Liver (tissue), 9 donors: Measurements from ENCODE around the gene RCAN2. TPM values are rescaled to one million over a fixed set of nuclear protein-coding genes. Genes with fewer than 3 reads are reported as not detected.

Experiments
- DNase-seq: peaks from one replicate; pipeline ENCODE4 v3.0.0-alpha.2; 2017; ENCODE audit warnings: low spot score
- H3K27ac ChIP-seq, 2 donors: one replicate each; pipeline ENCODE4 v1.7.0; 2013; ENCODE audit warnings: inconsistent platforms in 2 of 2, low read length in 2 of 2, control low read depth in 1 of 2, low read depth in 1 of 2, mild to moderate bottlenecking in 1 of 2
- H3K27me3 ChIP-seq, 4 donors: one replicate each; pipeline versions ENCODE4 v1.6.1 to v1.7.0; 2013; ENCODE audit warnings: low read length in 3 of 4, inconsistent platforms in 1 of 4, mild to moderate bottlenecking in 1 of 4, moderate library complexity in 1 of 4; ENCODE audit not compliant: control insufficient read depth in 4 of 4, insufficient read depth in 4 of 4
- H3K36me3 ChIP-seq, 4 donors: one replicate each; pipeline versions ENCODE4 v1.6.1 to v1.7.0; 2013; ENCODE audit warnings: low read length in 3 of 4, mild to moderate bottlenecking in 3 of 4, low read depth in 1 of 4, moderate library complexity in 1 of 4; ENCODE audit not compliant: control insufficient read depth in 4 of 4, insufficient read depth in 3 of 4
- H3K4me1 ChIP-seq, 4 donors: one replicate each; pipeline versions ENCODE4 v1.6.1 to v1.7.0; 2013; ENCODE audit warnings: low read length in 3 of 4, mild to moderate bottlenecking in 3 of 4, moderate library complexity in 1 of 4; ENCODE audit not compliant: control insufficient read depth in 4 of 4, insufficient read depth in 4 of 4
- H3K4me3 ChIP-seq, 3 donors: one replicate each; pipeline versions ENCODE4 v1.6.1 to v1.7.0; 2013; ENCODE audit warnings: low read length in 3 of 3, control low read depth in 1 of 3, low read depth in 1 of 3, mild to moderate bottlenecking in 1 of 3
- H3K9ac ChIP-seq, 2 donors: one replicate each; pipeline ENCODE4 v1.7.0; 2013; ENCODE audit warnings: low read length in 2 of 2, mild to moderate bottlenecking in 2 of 2, moderate library complexity in 2 of 2, control low read depth in 1 of 2, low read depth in 1 of 2
- H3K9me3 ChIP-seq, 4 donors: one replicate each; pipeline versions ENCODE4 v1.6.1 to v1.7.0; 2013; ENCODE audit warnings: low read length in 3 of 4; ENCODE audit not compliant: control insufficient read depth in 4 of 4
- ATF3 ChIP-seq: IDR thresholded peaks from 2 replicates; pipeline ENCODE4 v1.6.1; 2016; ENCODE audit warnings: antibody characterized with exemption
- FOXA1 ChIP-seq: IDR thresholded peaks from 2 replicates; pipeline ENCODE4 v1.6.1; 2016; ENCODE audit warnings: antibody characterized with exemption
- FOXA2 ChIP-seq: IDR thresholded peaks from 2 replicates; pipeline ENCODE4 v1.6.1; 2016; ENCODE audit warnings: antibody characterized with exemption
- GABPA ChIP-seq, 2 donors: IDR thresholded peaks in 1 of 2; conservative IDR thresholded peaks in 1 of 2; 2 replicates each; pipeline ENCODE4 v1.6.1; 2016; ENCODE audit warnings: antibody characterized with exemption in 2 of 2, mild to moderate bottlenecking in 1 of 2, moderate library complexity in 1 of 2
- HNF4A ChIP-seq, 2 donors: conservative IDR thresholded peaks; 2 replicates each; pipeline ENCODE4 v1.6.1; 2016; ENCODE audit warnings: antibody characterized with exemption in 2 of 2, mild to moderate bottlenecking in 2 of 2
- JUND ChIP-seq, 2 donors: IDR thresholded peaks; 2 replicates each; pipeline ENCODE4 v1.6.1; 2016; ENCODE audit warnings: antibody characterized with exemption in 2 of 2
- MAX ChIP-seq: IDR thresholded peaks from 2 replicates; pipeline ENCODE4 v1.6.1; 2016; ENCODE audit warnings: antibody characterized with exemption
- NR2F2 ChIP-seq: IDR thresholded peaks from 2 replicates; pipeline ENCODE4 v1.6.1; 2016; ENCODE audit warnings: antibody characterized with exemption
- REST ChIP-seq: IDR thresholded peaks from 2 replicates; pipeline ENCODE4 v1.6.1; 2016; ENCODE audit warnings: antibody characterized with exemption, mild to moderate bottlenecking
- SP1 ChIP-seq: IDR thresholded peaks from 2 replicates; pipeline ENCODE4 v1.6.1; 2018; ENCODE audit warnings: antibody characterized with exemption, mild to moderate bottlenecking
- TAF1 ChIP-seq: conservative IDR thresholded peaks from 2 replicates; pipeline ENCODE4 v1.6.1; 2016; ENCODE audit warnings: antibody characterized with exemption, mild to moderate bottlenecking
- YY1 ChIP-seq: IDR thresholded peaks from 2 replicates; pipeline ENCODE4 v1.6.1; 2016; ENCODE audit warnings: antibody characterized with exemption, mild to moderate bottlenecking
- ZBTB33 ChIP-seq: IDR thresholded peaks from 2 replicates; pipeline ENCODE4 v1.6.1; 2016; ENCODE audit warnings: antibody characterized with exemption
- WGBS: extraction: QIAGEN DNeasy Blood & Tissue Kit; methylation state at CpG from one replicate; pipeline ENCODE4 v1.1.7; 2013; 5-methylcytosine and 5-hydroxymethylcytosine counted together
- polyA plus RNA-seq, 2 donors: library from polyadenylated mRNA; stranded (reverse) in 1 of 2; unstranded in 1 of 2; fragments of 200-250 nt in 1 of 2; fragments of >200 nt in 1 of 2; fragmentation: Nextera tagmentation in 1 of 2; extraction: Ambion mirVana in 1 of 2; gene quantifications; one replicate each; pipeline versions ENCODE4 v1.2.1 to v1.2.3, GENCODE V29; 2013 to 2015
- total RNA-seq, 2 donors: library from RNA; depleted of rRNA; stranded (reverse); fragments of >200 nt; gene quantifications; one replicate each; pipeline ENCODE4 v1.2.3, GENCODE V29; 2014
- TF ChIP-seq, protein P1 (sequence below): fragments of 150-350 bp; IDR thresholded peaks from 2 replicates; pipeline ENCODE4 v1.5.1; 2017; ENCODE audit warnings: improper control_type of control experiment, low read depth, low read length; ENCODE audit not compliant: missing input control
- donor health status: healthy.
- donor health status: healthy.
- donor health status: healthy.
- donor health status: healthy.
- donor health status: healthy.

Gene RCAN2
- total and polyA plus RNA-seq, 4 donors, result 0.19 to 8.2 (median 2.4) TPM

DNA sequence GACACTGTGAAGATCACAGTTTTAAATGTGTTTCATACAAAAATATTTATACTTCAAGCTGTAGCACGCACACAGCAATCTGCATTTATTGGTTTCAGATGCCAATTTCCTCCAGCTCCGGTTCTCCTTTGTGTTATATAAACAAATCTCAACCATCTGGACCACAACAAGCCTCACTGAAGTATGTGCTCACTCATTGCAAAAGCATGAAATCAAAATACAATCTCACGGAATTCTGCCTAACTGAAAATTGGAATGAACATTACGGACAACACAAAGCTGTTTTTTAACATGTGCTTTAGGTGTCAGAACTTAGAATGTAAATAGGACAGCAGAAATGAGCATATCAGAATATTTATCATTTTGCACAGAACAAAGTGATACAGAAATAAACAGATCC, 38.0 kb downstream of the RCAN2 start:
- Histone ChIP-seq H3K9me3 (peaks cover 0 to 6% (median 0%) of the 10 kb centered on the region in 4 donors), H3K4me3 (no peak overlapping the region), H3K9ac (no peak overlapping the region), H3K36me3 (no peaks in the 10 kb centered on the region), H3K27me3 (no peaks in the 10 kb centered on the region), H3K27ac (no peak overlapping the region), H3K4me1 (no peaks in the 10 kb centered on the region)
- 77% methylated on average over 4 of the region's 4 CpGs for WGBS
- no peak for DNase-seq
- TF ChIP-seq MAX (no peak), TAF1 (no peak), ATF3 (no peak), FOXA2 (no peak), NR2F2 (no peak), JUND (IDR thresholded peaks at IDR 0.05) (no peak), HNF4A (conservative IDR thresholded peaks at IDR 0.05) (no peak), REST (no peak), YY1 (no peak)

DNA sequence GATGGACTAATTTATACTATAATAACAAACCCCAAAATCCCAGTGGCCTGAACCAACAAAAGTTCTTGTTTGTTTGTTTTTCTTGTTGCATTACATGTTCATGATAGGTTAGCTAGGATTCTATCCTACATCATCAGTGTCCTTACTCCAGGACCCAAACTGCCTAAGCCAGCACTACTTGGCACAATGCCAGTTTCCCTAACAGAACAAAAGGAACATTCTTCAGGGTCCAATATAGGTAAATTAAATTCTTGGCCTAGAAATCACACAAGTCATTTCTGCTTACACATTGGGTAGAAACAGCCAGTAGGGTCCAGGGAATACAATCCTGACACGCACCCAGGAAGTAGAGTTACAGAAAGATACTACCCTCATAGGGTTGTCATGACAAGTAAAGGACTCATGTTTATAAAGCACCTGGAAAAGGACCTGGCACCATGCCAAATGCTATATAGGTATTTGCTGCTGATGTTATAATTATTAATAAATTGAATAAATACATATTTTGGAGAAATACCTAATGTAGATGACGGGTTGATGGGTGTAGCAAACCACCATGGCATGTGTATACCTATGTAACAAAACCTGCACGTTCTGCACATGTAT, 38.8 kb downstream of the RCAN2 start:
- Histone ChIP-seq H3K36me3 (no peaks in the 10 kb centered on the region), H3K9me3 (peaks cover 0 to 6% (median 0%) of the 10 kb centered on the region in 4 donors), H3K4me3 (no peak overlapping the region), H3K4me1 (no peaks in the 10 kb centered on the region), H3K27ac (no peak overlapping the region), H3K27me3 (no peaks in the 10 kb centered on the region), H3K9ac (no peak overlapping the region)
- 94% methylated on average over 3 of the region's 3 CpGs for WGBS
- no peak for DNase-seq
- TF ChIP-seq ZBTB33, result no peak

DNA sequence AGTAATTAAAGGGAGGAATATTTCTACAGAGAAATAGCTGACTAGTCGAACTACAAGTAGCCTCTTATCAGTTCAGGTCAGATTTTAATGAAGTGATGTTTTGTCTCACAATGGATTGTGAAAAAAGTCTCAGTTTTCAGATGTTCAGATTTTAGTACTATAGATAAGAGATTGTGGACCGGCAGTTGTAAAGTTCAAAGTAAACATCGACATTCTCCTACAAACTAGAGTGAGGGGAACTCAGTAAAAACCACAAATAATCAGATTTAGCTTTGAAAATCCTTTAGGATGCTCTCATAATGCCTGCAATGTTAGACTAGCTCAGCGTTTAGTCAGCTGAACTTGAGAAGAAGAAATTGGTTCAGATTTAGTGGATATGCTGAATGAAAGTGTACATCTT, 39.9 kb downstream of the RCAN2 start:
- H3K4me3 ChIP-seq, result no peak overlapping the region
- H3K27ac ChIP-seq, result no peak overlapping the region
- no peaks in the 10 kb centered on the region for H3K36me3 ChIP-seq
- no peak for DNase-seq
- no peak overlapping the region for H3K9ac ChIP-seq
- no peaks in the 10 kb centered on the region for H3K27me3 ChIP-seq
- H3K9me3 ChIP-seq, result peaks cover 0 to 6% (median under 1%) of the 10 kb centered on the region in 4 donors
- WGBS, result 60% methylated on average over 4 of the region's 4 CpGs
- no peaks in the 10 kb centered on the region for H3K4me1 ChIP-seq
- TF ChIP-seq SP1 (no peak), GABPA (IDR thresholded peaks at IDR 0.05 in 1 of 2, conservative IDR thresholded peaks at IDR 0.05 in 1 of 2) (no peak), JUND (IDR thresholded peaks at IDR 0.05) (no peak), MAX (no peak), ZBTB33 (no peak), FOXA2 (no peak), FOXA1 (no peak), ATF3 (no peak), NR2F2 (no peak), HNF4A (conservative IDR thresholded peaks at IDR 0.05) (no peak)
- TF ChIP-seq, protein P1, sequence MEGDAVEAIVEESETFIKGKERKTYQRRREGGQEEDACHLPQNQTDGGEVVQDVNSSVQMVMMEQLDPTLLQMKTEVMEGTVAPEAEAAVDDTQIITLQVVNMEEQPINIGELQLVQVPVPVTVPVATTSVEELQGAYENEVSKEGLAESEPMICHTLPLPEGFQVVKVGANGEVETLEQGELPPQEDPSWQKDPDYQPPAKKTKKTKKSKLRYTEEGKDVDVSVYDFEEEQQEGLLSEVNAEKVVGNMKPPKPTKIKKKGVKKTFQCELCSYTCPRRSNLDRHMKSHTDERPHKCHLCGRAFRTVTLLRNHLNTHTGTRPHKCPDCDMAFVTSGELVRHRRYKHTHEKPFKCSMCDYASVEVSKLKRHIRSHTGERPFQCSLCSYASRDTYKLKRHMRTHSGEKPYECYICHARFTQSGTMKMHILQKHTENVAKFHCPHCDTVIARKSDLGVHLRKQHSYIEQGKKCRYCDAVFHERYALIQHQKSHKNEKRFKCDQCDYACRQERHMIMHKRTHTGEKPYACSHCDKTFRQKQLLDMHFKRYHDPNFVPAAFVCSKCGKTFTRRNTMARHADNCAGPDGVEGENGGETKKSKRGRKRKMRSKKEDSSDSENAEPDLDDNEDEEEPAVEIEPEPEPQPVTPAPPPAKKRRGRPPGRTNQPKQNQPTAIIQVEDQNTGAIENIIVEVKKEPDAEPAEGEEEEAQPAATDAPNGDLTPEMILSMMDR, result no peak
